Fibroblast of the aortic adventitia (primary cell): Measurements from ENCODE around the gene CENPC. TPM values are rescaled to one million over a fixed set of nuclear protein-coding genes. Genes with fewer than 3 reads are reported as not detected.
"Not testable (repeated sequence)": the region's sequence is repeated elsewhere in the genome, so short reads cannot be mapped to it uniquely, and the experiment has no call there.

Source experiments
- DNase-seq: peaks from one replicate; pipeline ENCODE4 v3.0.0-alpha.2; 2010; ENCODE audit warnings: low read depth
- H3K4me3 ChIP-seq: 2 replicates; pipeline ENCODE4 v1.5.1; 2011; ENCODE audit warnings: low read depth, mild to moderate bottlenecking, control low read depth, low read length, moderate library complexity
- CTCF ChIP-seq: IDR thresholded peaks from 2 replicates; pipeline ENCODE4 v1.5.1; 2011; ENCODE audit warnings: mild to moderate bottlenecking, low read length, control low read depth, inconsistent platforms; ENCODE audit not compliant: insufficient read depth
- total RNA-seq: library from RNA; depleted of rRNA; stranded (reverse); fragments of >200 nt; gene quantifications from 2 replicates; pipeline ENCODE4 v1.2.3, GENCODE V29; 2012; ENCODE audit warnings: low replicate concordance

CENPC gene
- total RNA-seq, 1 donor: 30.5 TPM

DNA sequence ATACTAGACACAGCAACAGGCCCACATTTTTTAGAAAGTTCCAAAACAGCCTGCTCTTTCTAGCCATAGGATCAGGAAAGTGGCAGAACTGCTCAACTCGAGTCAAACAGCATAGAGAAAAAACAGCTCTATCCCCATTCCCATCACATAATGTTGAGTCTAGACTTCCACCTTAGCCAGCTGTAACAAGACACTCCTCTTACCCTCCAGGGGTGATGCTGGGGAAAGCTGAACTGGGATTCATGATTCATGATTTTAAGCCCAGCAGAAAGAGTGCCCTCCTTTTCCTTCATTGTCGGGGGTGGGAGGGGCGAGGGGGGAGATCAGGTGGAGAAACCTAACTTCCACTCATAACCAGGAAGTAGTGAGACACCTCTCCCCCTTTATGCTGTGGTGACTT lies 86.1 kb downstream of the CENPC start:
- TF ChIP-seq CTCF: no peak
- H3K4me3 ChIP-seq: no peak overlapping the region
- DNase-seq: peak; percentile 24

GRCh38 chr4:67456577-67457196 lies 88.6 kb downstream of the CENPC start:
- no peak overlapping the region for H3K4me3 ChIP-seq
- TF ChIP-seq CTCF: no peak
- DNase-seq: peak; percentile 5

DNA sequence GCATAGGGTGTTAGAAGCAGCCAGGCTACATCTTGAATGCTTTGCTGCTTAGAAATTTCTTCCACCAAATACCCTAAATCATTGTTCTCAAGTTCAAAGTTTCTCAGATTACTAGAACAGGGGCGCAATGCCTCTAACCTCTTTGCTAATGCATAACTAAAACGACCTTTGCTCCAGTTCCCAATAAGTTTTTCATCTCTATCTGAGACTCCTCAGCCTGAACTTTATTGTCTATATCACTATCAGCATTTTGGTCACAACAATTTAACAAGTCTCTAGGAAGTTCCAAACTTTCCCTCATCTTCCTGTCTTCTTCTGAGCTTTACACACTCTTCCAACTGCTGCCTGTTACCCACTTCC lies 92.5 kb downstream of the CENPC start:
- not testable (repeated sequence) for H3K4me3 ChIP-seq, DNase-seq

DNA sequence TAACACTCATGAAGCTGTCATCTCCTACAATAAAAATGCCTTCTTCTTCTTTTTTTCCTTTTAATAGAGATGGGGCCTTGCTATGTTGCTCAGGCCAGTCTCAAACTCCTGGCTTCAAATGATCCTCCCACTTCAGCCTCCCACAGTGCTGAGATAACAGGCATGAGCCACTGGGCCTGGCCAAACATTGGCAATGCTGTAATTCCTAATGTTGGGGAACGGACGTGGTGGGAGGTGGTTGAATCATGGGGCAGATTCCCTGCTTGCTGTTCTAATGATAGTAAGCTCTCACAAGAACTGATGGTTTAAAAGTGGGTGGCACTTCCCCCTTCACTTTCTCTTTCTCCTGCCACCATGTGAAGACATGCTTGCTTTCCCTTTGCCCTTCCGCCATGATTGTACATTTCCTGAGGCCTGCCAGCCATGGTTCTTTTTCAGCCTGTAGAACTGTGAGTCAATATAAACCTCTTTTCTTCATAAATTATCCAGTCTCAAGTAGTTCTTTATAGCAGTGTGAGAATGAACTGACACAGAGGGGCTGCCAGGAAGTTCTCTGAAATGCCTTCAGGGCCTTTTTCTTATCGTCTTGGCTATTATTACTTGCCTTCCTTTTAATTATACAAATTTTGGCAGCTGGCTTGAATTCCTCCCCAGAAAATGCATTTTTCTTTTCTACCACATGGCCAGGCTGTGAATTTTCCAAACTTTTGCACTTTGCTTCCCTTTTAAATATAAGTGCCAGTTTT lies 93.0 kb downstream of the CENPC start:
- TF ChIP-seq CTCF: no peak
- DNase-seq: peak; percentile 43
- no peak overlapping the region for H3K4me3 ChIP-seq

DNA sequence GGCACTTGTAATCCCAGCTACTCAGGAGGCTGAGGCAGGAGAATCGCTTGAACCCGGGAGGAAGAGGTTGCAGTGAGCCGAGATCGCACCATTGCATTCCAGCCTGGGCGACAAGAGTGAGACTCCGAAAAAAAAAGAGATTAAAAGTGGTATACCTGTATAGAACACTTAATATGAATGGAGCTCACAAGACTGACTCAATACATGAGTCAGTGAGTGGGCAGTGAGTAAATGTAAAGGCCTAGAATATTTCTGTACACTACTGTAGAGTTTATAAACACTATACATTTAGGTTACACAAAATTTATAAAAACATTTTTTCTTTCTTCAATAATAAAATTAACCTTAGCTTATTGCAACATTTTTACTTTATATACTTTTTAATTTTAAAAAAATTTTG lies 93.8 kb downstream of the CENPC start:
- no peak for DNase-seq
- no peak for TF ChIP-seq CTCF
- H3K4me3 ChIP-seq: no peak overlapping the region

DNA sequence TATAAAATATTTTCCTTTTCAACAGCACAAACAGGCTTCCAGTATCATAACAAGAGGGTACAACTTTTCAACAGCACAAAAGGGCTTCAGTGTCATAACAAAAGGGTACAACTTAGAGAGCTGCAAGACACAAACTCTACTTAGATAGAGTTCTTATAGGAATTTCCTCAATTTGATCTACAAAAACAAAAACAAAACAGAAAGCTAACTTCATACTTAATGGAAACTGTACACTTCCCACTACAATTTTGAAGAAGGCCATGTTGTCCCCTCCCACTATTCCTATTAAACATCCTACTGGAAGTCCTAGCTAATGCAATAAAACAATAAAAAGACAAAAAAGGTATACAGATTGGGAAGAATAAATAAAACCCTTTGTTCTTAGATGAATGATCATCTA lies 96.7 kb downstream of the CENPC start:
- TF ChIP-seq CTCF: no peak
- no peak for DNase-seq
- no peak overlapping the region for H3K4me3 ChIP-seq

- TF ChIP-seq CTCF: no peak
- no peak overlapping the region for H3K4me3 ChIP-seq
- DNase-seq: no peak
These were observed 97.4 kb downstream of the CENPC start for GRCh38 chr4:67447873-67448272.
